HG02763 (cell line): Measurements from ENCODE around the gene PITPNC1.
"Not testable (repeated sequence)": the region's sequence is repeated elsewhere in the genome, so short reads cannot be mapped to it uniquely, and the experiment has no call there.

Experiments
- ATAC-seq: cut with Tn5 transposase; IDR thresholded peaks from one replicate; pipeline ENCODE4 v1.9.1; 2021; ENCODE audit warnings: mild to moderate bottlenecking, moderate library complexity; ENCODE audit not compliant: unreplicated experiment

Gene PITPNC1

DNA sequence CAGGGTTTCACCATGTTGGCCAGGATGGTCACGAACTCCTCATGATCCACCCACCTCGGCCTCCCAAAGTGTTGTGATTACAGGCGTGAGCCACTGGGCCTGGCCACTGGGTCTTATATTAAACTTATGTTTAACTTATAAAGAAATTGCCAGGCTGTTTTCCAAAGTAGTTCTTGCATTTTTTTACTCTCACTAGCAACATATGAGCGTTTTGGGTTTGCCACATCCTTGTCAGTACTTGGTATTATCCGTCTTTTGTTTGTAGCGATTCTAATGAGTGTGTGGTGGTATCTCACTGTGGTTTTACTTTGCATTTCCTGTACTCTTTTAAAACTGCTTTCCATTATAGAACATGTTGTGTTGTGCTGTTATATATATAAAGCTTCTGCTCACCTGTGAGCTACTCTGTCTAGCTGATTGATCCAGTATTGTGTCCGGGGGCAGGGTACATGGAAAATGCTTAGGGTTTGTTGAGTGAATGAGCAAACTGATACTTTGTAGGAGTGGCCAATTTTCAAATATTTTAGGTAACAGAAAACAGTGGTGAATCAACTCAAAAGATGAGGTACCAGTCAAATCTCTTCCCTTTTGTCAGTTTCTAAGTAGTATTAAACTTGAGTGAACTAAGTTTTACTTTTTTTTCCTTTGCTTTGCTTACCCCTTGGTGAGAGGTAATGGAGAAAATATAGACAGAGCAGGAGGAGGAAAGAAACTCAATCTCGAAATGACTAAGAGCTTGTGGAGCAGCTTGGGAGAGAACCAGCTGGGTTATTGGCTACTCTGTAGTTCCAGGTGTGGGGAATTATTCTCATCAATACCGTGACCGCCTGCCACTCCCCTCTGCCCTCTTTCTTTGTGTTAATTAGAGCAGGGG is 75.8 kb downstream of the PITPNC1 start:
- ATAC-seq = peak; percentile 63

DNA sequence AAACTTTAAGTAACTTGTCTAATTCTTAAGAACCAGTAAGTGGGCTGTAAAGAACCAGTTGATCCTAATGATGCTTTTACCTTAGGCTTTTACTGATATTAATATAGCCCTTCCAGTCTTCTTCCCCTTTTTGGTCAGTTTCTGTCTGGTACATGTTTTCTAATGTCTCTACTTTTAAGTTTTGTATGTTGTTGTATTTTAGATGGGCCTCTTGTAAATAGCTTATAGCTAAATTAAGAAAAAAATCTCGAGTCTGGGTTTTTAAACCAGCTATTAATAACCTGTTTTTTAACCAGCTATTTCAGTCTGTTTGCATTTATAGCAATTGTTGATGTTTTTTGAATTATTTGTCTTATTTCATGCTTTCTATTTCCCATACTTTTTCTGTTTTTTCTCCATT is 79.0 kb downstream of the PITPNC1 start:
- no peak for ATAC-seq

DNA sequence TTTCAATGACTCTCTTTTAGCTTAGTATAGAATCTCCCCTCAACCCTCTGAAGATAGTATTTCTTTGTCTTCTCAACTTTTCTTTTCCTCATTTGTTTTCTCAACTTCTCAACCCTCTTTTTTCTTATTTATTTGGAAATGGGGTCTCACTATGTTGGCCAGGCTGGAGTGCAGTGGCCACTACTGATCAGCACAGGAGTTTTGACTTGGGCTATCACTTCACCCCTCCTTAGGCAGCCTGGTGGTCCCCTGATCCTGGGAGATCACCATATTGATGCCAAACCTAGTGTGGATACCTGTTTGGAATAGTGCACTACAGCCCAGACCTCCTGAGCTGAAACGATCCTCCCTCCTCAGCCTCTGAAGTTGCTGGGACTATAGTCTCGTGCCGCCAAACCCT is 79.8 kb downstream of the PITPNC1 start:
- ATAC-seq = no peak

DNA sequence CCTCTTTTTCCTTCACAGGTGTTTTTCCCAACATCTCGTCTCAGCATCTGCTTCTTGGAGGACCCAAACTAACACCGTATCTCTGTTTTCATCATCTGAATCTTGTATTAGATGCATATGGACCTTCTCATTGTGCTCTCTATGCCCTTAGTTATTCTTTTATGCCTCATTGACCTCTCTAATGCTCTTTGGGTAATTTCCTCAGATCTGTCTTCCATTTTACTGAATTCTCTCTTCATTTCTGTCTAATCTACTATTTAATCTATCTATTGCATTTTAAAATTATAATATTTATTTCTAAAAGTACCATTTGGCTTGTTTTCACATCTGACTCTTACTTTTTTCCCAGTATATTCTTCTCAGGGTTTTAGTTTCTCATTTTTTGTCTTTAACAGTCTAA is 81.1 kb downstream of the PITPNC1 start:
- no peak for ATAC-seq

DNA sequence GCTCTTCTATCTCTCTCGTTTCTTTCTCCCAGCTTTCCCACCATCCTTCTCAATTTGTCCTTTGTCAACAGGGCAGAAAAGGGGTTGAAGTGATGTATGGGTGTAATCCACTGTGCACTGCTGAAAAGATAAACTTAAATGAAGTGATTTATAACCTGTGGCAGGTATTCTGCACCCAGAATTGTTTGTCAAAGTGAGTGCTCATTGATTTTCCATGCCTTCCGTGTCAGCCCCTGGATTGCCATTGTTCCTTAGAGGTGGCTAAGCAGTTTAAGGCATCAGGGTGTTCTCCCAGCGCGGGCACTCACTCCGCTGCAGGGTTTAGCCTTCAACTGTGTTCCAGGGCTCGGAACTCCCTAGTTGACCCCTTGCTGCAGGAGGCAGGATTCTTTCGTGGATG is 82.9 kb downstream of the PITPNC1 start:
- no peak for ATAC-seq

DNA sequence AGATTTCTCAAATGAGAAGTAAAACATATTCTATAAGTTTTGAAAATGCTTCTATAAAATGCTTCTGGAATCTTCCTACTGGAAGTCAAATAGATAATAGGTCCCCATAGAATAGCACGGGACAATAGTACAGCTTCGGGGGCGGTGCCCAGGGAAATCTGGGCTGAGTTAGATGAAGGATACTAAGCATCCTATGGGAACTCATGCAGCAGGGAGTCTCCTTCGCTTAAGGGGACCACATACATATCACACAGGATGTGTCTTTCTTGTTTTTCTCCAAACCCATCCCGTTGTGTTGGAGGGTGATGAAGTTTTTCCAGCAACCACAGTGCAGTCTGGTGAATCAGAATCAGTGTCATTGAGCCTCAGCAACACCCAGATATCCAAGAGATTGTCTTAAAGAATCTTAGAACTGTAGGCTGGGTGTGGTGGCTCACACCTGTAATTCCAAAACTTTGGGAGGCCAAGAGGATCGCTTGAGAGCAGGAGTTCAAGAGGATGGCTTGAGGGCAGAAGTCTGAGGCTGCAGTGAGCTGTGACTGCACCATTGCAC is 84.2 kb downstream of the PITPNC1 start:
- ATAC-seq = no peak

DNA sequence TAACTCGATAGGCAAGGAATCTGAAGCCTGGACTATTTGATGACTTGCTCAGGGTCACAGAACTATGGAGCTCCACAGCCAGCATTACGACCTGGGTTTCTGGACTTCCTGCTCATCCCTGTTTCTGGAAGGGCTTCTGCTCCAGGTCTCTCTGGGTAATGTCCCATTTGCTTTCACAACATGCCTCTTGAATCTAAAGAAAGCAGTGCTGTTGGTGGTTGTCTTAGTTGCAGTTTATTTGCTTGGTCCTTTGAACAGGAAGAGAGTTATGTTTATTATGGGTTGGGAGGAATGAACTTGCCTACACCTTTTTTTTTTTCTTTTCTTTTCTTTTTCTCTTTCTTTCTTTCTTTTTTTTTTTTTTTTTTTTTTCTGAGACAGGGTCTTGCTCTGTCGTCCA is 84.8 kb downstream of the PITPNC1 start:
- no peak for ATAC-seq

DNA sequence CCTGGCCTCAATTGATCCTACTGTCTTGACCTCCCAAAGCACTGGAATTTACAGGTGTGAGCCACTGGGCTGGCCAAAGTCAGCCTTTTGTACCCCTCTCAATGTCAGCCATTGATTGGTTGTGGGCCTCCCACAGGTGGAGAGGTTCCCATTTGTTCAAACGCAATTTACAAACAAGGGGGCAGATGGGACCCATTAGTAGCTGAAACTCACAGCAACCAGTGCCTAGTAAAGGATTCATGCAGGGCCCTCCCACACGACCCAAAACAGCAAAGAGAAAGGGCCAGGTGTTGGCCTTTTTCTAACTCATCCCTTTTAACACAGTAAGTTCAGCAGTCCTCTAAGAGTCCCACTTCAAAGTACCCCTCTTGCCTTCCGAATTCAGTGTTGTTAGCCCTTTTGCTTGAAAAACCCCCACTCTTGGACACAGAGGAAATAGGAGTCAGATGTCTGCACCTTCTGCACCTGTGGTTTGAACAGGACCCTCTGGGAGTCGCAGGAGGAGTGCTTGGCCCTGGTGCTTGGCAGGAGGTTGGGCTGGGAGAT is 89.2 kb downstream of the PITPNC1 start:
- ATAC-seq = no peak

DNA sequence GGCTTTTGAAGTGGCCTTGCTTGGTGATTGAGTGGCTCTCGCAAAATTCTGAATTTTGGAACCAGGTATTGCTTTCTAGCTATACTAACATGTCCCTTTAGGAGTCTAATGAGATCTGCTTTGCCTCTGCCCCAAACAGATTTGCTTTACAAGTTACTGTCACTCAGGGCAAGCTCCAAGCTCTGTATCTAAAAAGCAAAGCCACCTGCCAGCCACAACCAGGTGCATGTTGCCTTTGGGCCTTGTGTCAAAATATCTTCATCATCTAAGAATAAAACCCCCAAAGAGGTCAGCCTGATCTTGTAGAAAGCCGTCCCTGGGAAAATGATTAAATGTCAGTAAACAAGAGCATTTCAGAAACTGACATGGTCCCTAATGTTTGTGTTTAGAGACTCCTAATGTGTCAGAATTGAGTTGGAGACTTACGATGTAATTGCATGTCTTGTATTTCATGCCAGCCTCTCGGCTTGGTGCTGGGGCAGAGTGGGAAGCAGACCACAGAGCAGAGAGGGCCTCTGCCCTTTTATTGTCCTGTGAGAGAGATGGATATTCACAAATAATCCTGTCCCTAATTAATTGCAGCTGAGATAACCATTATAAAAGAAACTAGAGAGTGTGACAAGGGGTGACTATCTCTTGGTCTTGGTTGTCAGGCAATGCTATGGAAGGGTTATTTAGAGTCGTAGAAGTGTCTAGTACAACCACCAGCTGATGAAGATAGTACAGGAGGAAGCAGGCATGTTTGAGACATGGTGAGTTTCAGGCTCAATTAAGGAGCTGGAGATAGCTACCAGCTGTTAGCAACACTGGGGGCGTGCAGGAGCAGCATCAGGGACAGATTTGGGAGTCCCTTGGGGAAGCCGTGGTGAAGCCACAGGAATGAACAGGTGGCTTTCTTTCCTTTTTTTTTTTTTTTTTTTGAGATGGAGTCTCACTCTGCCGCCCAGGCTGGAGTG is 90.7 kb downstream of the PITPNC1 start:
- ATAC-seq = no peak

DNA sequence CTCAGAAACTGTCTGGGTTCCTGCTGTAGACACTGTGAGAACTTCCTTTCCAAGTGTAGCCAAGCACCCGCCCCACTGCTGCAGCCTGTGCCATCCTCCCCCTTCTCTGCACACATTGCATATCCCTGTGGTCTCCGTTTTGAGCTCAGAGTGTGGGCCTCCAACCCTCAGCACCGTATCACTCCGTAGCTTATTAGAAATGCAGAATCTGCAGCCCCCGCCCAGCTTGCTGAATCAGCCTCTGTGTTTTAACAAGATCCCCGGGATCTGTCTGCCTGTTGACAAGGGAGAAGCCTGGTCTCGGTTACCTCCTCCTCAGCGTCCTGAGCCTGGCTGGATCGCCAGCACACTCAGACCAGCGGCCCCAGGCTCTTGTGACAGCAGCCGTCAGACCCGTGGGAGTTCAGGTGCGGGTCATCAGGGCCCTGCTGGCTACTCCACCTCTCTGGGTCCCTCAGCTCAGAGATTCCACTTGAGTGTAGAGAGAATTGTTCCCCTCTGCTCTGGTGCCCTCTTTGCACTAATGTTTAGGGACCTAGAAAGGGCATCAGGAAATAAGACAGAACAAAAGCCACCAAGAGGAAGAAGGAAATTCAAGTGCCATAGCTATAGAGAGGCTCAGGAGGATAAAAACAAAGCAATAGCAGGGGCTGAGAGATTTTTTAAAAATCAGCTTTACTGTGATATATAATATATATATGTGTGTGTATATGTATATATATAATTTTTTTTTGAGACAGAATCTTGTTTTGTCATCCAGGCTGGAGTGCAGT is 92.3 kb downstream of the PITPNC1 start:
- ATAC-seq = no peak

DNA sequence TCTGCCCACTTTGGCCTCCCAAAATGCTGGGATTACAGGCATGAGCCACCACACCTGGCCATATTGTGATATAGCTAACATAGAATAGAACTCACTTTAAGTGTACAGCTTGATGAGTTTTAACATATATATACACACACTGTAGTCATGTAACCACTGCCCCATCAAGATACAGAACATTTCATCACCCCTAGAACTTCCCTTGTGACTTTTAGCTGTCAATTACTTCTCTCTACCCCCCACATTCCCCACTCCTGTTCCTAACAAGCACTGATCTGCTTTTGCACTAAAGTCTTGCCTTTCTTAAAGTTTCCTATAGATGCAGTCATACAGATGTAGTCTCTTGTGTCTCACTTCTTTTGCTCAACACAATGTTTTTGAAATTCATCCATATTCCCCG is 93.1 kb downstream of the PITPNC1 start:
- ATAC-seq = no peak

DNA sequence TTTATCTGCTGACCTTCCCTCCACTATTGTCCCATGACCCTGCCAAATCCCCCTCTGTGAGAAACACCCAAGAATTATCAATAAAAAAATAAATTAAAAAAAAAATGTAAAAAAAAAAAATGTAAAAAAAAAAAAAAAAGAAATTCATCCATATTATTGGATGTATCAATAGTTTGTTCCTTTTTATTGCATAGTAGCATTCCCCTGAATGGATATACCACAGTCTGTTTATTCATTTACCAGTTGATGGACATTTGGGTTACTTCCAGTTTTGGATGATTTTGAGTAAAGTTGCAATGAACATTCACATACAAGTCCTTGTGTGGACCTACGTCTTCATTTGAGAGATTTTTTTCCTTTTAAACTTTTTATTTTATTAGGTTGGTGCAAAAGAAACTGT is 94.0 kb downstream of the PITPNC1 start:
- ATAC-seq = no peak

DNA sequence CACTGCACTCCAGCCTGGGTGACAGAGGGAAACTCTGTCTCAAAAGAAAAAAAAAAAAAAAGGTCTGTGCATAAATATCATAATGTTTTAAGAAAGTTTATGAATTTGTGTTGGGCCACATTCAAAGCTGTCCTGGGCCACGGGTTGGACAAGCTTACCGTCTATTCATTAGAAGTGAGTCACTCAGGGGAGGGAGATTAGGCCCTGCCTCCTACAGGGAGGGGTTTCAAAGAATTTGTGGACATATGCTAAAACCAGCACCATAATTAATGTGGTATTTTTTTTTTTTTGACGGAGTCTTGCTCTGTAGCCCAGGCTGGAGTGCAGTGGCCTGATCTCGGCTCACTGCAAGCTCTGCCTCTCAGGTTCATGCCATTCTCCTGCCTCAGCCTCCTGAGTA is 95.5 kb downstream of the PITPNC1 start:
- ATAC-seq = not testable (repeated sequence)

DNA sequence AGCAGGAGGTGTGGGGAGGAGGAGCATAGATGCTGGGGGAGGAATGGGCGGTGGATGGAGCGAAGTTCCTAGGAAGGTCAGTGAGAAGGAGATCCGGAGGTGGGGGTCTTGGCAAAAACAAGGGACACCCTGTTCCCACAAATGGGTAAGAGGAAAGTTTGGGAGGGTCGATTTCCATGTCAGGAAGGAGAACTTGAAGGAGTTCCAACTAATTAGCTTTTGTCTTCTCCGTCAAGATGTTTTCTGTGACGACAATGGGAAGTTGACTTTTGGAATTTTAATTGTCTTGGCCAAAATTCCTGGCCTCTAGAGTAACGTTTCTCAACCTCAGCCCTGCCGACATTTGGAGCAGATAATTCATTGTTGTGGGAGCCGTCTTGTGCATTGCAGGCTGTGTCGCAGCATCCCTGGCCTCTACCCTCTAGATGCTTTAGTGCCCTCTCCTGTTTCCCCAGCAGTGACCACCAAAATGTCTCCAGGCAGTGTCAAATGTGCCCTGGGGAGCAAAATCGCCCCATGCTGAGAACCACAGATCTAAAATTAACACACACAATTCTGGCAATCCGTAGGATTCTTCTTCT is 97.1 kb downstream of the PITPNC1 start:
- ATAC-seq = no peak

DNA sequence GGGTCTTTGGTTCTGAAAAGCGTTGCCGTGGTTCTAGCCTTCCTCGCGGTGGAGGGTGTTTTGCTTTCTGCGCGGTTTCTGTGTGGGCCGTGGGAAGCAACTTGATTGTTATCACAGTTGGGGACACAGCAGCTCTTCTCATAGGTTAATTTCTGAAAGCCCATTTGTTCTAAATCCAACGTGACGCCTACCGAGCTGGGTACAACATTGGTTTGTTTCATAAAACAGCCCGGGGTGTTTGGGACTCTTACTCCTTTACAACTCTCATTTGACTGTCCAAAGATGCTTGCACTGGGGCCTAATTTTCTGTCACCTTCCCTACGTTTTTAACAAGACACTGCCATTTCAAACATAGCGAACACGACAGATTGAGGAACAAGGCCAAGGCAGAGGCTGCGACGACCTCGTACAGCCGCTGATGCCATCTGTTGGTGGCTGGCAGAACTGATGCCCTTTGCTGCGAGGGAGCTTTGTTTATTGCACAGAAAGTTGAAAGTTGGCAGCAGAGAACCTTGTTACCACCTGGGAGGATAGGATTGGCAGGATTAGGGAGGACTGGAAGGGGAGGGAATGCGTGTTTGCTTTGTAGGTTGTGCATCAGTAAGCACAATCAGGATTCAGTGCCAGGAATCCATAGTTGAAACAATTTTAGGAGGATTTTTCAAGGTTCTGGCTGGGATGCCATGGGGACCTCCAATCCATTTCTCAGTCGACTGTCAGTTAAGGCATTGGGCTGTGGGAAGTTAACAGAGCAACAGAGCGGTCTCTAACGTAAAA is 98.3 kb downstream of the PITPNC1 start:
- peak; percentile 80 for ATAC-seq

DNA sequence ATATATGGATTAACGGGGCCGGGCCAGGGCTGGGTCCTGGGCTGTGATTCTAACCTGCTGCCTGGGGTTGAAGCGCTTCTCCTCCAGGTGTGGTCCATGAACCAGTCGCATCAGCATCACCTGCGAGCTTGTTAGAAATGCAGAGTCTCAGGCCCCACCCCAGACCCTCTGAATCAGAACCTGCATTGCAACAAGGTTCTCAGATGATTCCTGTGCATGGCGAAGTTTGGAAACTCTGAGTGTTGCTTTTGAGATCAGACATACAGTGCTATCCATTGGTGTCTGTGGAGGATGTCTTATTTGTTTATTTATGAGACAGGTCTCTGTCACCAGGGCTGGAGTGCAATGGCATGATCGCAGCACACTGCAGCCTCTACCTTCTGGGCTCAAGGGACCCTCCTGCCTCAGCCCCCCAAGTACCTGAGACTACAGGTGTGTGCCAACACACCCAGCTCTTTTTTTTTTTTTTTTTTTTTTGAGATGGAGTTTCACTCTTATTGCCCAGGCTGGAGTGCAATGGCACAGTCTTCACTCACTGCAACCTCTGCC is 99.8 kb downstream of the PITPNC1 start:
- ATAC-seq = no peak

DNA sequence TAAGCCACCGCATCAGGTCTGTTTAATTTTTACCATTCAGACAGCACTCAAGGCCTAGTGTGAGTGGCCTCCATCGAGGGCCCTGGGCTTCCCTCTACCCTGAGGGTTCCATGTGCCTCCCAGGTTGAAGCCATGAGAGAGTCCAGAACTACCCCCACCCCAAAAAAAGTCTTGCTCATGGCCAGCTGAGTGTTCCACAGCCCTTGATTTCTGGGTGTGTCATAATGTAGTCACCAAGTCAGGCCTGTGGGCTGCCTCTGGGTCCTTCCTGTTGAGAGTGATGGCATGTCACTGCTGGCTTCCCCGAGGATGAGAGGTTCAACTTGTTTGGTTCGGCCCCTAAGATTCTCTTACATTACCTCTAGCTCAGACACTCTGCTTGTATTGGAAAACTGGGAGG is 100.6 kb downstream of the PITPNC1 start:
- no peak for ATAC-seq

DNA sequence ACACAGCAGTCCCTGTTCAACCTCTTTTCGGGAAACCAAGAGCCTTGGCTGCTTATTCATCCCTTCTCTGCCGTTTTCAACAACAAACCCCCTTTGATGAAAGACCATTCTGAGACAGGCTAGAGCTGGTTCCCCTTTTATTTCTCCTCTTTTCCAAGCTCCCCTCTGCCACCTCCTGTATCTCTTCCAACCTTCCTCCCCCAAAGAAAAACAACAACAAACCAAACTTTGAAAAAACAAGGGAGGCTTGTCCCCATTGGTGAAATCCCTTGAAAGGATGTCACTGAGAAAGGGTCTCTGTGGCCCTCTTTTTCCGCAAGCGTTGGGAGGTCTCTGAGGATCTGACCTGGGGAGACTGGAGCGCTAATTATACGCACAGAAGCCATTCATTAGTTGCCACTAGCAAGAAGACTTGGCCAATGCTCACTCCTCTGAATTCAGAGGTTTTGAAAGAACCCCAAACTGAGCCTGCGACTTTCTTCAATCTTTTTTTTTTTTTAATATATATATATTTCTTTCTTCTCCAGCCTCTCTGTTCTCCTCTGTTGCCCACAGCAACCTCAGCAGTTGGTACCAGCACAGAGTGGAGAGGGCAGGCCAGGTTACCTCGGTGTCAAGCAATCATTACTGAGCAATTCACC is 101.4 kb downstream of the PITPNC1 start:
- no peak for ATAC-seq

DNA sequence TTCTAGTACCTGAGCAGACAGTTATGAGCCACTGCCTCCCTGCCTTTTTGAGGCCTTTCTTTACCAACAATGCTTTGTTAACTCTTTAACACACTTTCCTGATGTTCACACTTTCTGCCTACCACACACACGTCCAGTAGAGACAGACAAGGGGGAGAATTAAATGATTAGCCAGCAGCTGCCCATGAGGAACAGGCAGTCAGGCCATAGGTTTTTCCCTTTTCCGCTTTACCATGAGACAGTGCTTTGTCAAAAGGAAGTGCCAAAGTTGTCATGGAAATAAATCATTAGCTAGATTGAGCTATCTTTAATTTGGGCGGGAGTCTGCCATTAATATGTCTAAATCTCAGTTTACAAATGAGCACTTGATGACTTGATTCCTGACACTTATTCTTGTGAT is 102.1 kb downstream of the PITPNC1 start:
- no peak for ATAC-seq
